ENCODE data around the gene CDH7.

Gene CDH7

DNA sequence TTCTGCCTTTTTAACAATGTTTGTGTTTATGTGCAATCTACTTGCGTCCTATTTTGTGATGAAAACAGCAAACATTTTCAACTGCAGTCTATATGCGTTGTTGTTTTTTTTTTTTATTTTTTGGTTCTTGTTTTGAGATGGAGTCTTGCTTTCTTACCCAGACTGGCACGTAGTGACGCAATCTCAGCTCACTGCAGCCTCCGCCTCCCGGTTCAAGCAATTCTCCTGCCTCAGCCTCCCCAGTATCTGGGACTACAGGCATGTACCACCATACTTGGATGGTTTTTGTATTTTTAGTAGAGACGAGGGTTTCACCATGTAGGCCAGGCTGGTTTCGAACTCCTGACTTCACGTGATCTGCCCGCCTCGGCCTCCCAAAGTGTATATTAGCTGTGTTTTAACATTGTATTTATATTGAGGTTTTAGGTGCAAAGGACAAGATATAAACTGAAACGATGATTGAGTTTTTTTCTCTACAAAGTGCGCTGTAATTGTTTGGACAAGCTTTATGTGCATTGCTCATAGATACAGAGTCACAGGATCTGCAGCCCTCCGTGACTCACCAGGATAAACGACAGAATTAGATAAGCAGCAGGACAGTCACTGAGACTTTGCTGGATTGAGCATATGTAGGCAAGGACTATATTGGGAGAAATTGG lies 17.4 kb downstream of the CDH7 start:
- no peak for DNase-seq (ENCODE audit: low spot score)

GRCh38 chr18:65769652-65770051 lies 18.8 kb downstream of the CDH7 start:
- DNase-seq (ENCODE audit: low spot score), result no peak

- no peak for DNase-seq (ENCODE audit: low spot score)
Observed at GRCh38 chr18:65786474-65786873, 35.7 kb downstream of the CDH7 start.

DNA sequence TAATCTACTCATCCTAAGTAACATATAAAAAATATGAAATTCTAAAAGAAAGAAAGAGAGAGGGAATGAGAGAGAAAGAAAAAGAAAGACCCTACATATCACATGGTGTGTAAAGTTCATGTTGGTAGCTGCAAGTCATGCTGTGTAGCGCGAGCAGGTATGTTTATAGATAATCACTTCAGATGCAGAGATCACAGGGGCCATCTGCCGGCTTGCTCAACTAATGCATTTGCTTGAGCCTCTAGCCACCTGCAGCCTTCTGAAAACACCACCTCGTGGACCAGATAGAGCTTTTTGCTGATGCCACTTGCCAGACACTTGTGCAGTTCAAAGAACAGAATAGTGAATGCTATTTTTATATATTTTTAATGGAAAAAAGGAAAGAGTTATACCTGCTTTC lies 37.6 kb downstream of the CDH7 start:
- DNase-seq (ENCODE audit: low spot score), result no peak

- DNase-seq (ENCODE audit: low spot score), result no peak
Observed at GRCh38 chr18:65790604-65791003, 39.8 kb downstream of the CDH7 start.

- DNase-seq (ENCODE audit: low spot score), result no peak
Observed at GRCh38 chr18:65791719-65792118, 40.9 kb downstream of the CDH7 start.

DNA sequence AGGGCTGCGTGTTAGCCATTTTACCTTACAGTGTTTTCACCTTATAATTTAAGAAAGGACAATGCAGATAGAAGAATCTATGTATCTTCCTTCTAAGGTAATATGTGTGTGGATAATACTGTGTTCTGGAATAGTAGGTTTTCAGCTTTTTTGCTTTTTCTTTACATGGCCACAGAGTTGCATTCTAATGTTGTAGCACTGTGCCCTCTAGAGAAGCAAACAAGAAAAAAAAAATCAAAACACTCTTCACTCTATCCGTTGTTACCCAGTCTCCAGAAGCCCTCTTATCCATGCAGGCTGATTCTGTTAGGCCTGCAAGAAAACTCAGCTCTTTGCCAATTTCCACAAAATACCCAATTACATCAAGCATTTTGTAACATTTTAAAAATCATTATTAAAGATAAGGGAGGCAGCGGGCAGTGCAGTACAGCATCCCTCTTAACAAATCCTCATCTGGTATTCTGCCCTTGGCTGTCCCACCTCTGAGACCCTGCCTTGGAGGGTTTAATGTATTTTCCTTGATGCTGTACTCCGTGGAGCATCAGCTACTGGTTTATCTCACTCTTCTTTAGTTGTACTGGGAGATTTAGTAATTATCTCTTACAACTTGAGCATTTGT lies 41.8 kb downstream of the CDH7 start:
- DNase-seq (ENCODE audit: low spot score), result no peak

DNA sequence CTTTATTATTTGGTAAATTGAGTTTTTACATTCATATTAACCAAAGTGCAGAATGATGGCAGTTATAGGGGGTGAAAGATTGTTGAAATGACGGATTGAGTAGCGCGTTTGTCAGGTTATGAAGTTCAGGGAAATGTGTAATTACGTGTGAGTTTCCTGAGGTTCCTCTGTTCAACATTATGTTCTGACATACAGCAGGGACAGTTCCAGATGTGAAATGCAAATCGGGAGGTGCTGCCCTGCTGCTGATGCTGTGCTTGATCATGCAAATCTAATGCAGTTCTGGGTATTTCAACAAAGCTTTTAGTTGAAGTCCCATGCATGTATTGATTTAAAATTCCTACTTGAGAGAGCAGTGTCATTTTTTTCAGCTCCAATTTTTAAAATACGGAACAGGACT lies 57.9 kb downstream of the CDH7 start:
- no peak for DNase-seq (ENCODE audit: low spot score)

GRCh38 chr18:65811307-65811706 lies 60.5 kb downstream of the CDH7 start:
- no peak for DNase-seq (ENCODE audit: low spot score)

- no peak for DNase-seq (ENCODE audit: low spot score)
Observed at GRCh38 chr18:65815506-65815905, 64.7 kb downstream of the CDH7 start.

GRCh38 chr18:65817178-65817577 lies 66.4 kb downstream of the CDH7 start:
- DNase-seq (ENCODE audit: low spot score), result no peak

DNA sequence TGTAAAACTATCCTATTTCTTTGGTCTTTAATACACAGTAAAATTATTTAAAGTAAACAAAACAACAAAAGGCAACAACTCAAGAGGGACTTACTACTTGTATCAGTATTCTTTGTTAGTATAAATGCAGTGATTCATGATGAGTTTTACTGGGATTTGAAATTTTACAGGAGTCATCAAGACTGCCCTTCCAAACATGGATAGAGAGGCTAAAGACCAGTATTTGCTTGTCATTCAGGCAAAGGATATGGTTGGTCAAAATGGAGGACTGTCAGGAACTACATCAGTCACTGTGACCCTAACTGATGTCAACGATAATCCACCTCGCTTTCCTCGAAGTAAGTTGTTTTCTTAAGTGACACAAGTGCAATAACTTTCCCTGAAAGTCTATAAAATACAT lies 71.1 kb downstream of the CDH7 start:
- no peak for DNase-seq (ENCODE audit: low spot score)

DNA sequence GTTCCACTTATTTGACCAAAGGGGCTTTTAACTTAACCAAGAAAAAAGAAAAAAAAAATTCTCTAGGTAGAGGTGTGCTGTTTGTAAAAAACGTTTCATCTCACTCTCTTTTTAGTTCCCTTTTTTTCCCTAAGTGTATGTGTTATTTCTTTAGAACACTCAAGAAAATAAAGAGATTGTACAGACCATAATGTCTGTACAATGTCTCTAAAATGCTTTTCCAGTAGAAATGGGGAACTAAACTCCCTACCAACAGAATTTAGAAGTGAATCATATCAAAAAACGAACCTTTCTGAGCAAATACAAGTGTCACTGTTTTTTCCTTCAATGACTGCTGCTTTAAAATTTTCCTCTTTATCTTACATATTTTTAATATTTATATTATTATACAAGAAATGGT lies 72.0 kb downstream of the CDH7 start:
- DNase-seq (ENCODE audit: low spot score), result no peak

GRCh38 chr18:65827444-65827843 lies 76.6 kb downstream of the CDH7 start:
- DNase-seq (ENCODE audit: low spot score), result no peak

DNA sequence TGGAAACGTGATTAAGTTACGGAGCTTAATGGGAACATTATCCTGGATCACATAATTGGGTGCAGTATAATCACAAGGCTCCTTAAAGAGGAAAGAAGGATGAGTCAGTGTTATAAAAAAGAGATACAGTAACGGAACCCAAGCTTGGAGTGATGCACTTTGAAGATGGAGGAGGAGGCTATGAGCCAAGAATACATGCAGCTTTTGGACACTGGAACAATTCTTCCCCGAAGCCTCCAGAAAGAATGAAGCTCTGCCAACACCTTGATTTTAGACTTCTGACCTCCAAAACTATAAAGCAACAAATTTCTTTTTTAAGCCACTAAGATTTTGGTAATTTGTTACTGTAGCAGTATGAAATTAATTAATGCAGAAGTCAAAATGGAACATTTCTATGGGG lies 85.1 kb downstream of the CDH7 start:
- DNase-seq (ENCODE audit: low spot score), result no peak

DNA sequence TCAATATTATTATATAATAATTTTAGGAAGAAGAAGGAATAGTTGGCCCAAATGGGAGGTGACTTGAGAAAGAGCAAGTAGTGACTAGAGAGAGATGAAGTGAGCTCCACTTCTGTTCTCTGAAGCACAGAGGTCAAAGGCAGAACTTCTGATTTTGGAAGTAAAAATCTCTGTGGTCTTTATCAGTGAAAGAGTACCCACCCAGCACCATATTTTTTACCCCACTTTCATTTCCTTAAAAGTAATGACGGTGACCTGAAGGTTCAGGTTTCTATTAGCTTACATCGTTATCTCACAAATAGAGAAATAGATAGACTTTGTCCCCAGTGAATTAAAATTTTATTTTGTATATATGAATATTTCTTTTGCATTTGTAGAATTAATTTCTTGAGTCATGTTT lies 95.3 kb downstream of the CDH7 start:
- DNase-seq (ENCODE audit: low spot score), result no peak

GRCh38 chr18:65852273-65852672 lies 101.5 kb downstream of the CDH7 start:
- no peak for DNase-seq (ENCODE audit: low spot score)

- no peak for DNase-seq (ENCODE audit: low spot score)
Observed at GRCh38 chr18:65859075-65859474, 108.3 kb downstream of the CDH7 start.

DNA sequence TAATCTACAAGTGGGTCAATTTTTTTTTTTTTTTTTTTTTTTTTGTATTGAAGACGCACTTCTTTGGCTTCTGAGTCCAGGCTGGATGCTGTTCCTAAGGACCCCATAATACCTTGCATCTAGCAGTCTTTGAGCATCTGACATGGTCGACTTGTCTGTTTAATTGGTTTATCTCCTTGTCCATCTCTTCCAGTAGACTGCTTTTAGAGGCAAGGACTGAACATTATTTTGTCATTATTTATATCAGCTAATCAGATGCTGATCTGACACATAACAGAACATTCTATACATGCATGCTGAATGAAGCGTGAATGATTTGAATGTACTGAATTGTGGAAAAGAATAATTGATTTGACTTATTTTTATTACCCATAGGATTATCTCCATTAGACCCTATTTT lies 118.7 kb downstream of the CDH7 start:
- no peak for DNase-seq (ENCODE audit: low spot score)

GRCh38 chr18:65876310-65876709 lies 125.5 kb downstream of the CDH7 start:
- no peak for DNase-seq (ENCODE audit: low spot score)

- DNase-seq (ENCODE audit: low spot score), result no peak
Observed at GRCh38 chr18:65897292-65897691, 146.5 kb downstream of the CDH7 start.

DNA sequence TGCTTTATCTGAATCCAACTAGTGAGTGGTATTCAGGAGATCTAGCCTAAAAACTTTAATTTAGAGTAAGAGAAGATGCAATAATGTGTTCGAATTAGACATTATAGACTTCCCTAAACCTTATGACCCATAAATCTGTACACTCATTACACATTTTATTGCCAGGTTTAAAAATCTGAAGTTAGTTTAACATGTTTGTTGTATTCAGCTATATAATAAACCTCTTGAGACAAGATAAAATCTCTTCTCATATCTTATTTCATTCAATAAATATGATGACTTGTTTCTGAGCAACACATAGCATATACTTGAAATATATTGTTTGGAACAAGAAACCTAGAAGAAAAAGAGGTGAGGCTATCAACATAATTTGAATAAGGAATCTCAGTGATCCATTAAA lies 150.7 kb downstream of the CDH7 start:
- DNase-seq (ENCODE audit: low spot score), result no peak

GRCh38 chr18:65906621-65907034 lies 155.8 kb downstream of the CDH7 start:
- no peak for DNase-seq (ENCODE audit: low spot score)

GRCh38 chr18:65907281-65907680 lies 156.5 kb downstream of the CDH7 start:
- DNase-seq (ENCODE audit: low spot score), result no peak
